HG03460 (cell line): ENCODE results near the gene KRTAP4-7.
"Not testable (repeated sequence)": the region's sequence is repeated elsewhere in the genome, so short reads cannot be mapped to it uniquely, and the experiment has no call there.

Source experiments
- ATAC-seq: cut with Tn5 transposase; IDR thresholded peaks from one replicate; pipeline ENCODE4 v1.9.1; 2021; ENCODE audit not compliant: unreplicated experiment

The KRTAP4-7 gene

DNA sequence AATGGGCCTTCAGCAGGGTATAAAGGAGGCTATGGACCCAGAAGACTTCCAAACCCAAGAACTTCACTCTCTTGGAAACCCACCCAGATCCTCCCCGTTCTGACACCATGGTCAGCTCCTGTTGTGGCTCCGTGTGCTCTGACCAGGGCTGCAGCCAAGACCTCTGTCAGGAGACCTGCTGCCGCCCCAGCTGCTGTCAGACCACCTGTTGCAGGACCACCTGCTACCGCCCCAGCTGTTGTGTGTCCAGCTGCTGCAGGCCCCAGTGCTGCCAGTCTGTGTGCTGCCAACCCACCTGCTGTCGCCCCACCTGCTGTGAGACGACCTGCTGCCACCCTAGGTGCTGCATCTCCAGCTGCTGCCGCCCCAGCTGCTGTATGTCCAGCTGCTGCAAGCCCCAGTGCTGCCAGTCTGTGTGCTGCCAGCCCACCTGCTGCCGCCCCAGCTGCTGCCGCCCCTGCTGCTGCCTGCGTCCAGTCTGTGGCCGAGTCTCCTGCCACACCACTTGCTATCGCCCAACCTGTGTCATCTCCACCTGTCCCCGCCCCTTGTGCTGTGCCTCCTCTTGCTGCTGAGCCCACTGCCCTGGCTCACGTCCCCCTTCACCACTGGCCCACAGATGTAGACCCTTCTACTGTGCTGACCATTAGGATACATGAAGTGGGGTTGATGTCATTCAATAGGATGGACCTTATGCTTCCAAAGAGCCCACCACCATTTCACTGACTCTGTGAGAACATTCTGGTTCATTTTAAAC, at the start of gene KRTAP4-7:
Gene KRTAP4-7, plus strand, starts transcription at position 51 of the 757 bp plus-strand sequence. Its CDS starts 57 bp downstream, at position 108.
- not testable (repeated sequence) for ATAC-seq

DNA sequence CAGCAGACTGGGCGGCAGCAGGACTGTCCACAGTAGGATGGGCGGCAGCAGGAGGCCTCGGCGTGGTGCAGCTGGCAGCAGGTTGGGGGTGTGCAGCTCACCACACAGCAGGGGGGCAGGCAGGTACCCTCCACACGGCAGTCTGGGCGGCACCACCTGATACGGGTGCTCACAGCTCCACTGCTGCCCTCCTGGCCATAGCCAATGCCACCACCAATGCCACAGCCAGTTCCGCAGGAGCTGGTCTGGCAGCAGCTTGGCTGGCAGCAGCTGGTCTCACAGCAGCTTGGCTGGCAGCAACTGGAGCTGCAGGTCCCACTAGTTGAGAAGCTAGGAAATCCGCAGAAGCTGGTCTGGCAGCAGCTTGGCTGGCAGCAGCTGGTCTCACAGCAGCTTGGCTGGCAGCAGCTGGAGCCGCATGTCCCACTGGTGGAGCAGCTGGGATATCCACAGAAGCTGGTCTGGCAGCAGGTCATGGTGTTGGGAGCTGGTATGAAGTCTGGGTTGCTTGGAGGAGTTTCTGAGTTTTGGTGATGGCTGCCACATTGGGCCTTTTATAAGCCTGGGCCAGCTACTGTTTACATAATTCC, 49.5 kb upstream of the KRTAP4-7 start, which contains the start of gene KRTAP1-3:
Gene KRTAP1-3, minus strand, starts transcription at position 529 of the 590 bp plus-strand sequence. Its CDS starts 53 bp downstream, at position 476.
- not testable (repeated sequence) for ATAC-seq

DNA sequence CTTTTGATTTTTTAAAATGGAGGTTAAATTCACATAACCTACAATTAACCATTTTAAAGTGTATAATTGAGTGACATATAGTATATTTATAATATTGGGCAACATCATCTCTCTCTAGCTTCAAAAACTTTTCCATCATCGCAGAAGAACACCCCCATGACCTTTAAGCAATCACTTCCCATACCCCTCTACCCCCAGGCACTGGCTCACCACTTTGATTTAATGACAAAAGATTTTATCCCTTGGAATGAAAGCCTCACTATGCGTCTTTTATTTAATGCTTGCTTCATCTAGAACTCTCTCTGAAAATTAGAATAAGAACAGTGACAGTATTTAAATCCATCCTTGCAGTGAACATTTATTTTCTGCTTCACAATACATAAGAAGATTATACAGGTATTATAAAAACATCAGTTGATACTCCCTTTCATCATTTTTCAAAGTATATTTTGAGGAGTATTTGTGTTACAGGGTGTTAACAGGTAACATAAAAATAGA, 46.0 kb upstream of the KRTAP4-7 start:
- no peak for ATAC-seq

DNA sequence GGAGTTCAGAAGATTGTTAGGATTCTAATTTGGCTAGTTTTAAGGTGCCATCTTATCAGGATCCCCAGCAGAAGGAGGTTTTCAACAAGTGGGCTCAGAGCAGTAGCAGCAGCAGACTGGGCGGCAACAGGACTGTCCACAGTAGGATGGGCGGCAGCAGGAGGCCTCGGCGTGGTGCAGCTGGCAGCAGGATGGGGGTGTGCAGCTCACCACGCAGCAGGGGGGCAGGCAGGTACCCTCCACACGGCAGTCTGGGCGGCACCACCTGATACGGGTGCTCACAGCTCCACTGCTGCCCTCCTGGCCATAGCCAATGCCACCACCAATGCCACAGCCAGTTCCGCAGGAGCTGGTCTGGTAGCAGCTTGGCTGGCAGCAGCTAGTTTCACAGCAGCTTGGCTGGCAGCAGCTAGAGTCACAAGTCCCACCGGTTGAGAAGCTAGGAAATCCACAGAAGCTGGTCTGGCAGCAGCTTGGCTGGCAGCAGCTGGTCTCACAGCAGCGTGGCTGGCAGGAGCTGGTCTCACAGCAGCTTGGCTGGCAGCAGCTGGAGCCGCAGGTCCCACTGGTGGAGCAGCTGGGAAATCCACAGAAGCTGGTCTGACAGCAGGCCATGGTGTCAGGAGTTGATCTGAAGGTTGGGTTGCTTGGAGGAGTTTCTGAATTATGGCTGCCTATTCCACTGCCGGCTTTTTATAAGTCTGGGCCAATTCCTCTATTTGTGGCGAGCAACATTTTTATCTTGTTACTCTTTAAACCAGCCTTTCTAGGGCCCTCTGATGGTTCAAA, 43.0 kb upstream of the KRTAP4-7 start, which contains the start of gene KRTAP1-1:
Gene KRTAP1-1, minus strand, starts transcription at position 668 of the 789 bp plus-strand sequence. Its CDS starts 53 bp downstream, at position 615.
- ATAC-seq: not testable (repeated sequence)

DNA sequence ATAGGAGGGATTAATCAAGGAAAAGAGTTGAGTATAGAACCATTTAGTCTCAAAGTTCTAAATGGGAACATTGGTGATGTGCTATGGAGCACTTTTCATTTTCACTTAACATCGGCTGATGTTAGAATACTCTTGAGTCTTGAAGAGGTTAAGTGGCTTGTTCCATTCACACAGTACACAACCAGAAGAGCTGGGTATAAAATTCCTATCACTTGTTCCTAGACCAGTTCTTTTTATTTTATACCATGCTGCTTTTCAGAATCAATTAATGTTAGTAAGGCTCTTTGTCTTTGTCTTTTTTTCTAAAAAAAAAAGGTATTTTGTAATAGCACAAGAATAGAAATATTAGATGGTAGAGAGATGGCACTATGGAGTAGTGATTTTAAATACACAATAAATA, 41.0 kb upstream of the KRTAP4-7 start:
- no peak for ATAC-seq

DNA sequence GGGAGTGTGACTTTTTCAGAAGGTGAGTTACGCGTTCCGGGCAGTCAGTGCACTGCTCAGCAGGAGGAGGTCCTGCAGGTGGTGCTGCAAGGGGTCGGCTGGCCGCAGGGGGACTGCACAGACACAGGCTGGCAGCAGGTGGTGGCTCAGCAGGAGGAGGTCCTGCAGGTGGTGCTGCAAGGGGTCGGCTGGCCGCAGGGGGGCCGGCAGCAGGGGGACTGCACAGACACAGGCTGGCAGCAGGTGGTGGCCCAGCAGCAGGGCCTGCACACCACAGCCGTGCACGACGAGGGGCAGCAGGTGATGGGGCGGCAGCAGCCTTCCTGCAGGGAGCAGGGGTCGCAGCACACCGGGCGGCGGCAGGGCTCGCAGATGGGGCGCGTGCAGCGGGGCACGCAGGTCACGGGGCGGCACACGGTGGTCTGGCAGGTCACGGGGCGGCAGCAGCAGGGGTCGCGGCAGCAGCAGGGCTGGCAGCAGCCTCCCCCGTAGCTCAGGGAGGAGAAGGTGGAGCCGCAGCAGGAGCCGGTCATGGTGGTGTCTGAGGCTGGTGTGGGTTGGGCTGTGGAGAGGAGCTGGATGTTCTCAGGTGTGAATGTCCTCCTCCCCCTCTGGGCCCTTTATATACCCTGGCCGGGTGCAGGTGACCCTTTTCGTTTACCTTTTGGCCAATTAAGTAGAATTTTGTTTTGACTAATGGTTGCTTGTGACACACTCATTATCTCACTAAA, 37.0 kb upstream of the KRTAP4-7 start, which contains the start of gene KRTAP2-1:
Gene KRTAP2-1, minus strand, starts transcription at position 582 of the 731 bp plus-strand sequence. Its CDS starts 49 bp downstream, at position 533.
- not testable (repeated sequence) for ATAC-seq

DNA sequence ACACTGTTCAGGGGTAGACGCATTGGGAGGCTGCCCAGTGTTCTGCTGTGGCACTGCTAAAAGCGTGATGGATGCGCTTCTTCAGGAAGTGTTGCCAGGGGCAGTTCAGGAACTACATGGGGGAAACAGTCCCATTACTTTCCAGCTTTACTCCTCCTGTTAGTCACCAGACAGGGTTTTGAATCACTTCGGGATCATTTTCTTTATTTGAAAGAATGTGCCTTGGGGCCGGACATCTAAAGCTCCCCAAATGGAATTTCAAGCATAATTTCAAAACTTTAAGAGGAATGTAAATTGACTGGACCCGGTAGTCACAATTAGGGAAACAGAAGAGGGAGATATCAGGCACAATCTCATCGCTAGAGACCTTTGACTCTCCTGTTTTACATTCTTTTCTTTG, 35.5 kb upstream of the KRTAP4-7 start:
- ATAC-seq: no peak

DNA sequence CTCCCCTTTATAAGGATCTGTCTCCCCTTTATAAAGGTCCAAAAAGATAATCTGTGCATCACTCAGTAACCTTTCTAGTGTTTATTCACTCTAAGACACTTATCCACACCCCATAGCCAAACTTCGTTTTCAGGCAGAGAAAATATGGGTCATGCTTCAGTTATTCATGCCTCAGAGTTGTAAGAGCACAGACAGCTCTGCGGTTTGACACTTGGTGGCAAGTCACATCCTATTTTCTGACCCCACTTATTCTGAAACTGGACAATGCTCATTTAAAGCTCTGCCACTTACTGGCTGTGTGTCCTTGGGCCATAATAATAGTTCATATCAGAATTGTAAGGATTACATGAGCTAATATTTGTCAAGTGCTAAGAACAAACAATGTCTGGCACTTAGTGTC, 34.8 kb upstream of the KRTAP4-7 start:
- ATAC-seq: no peak

DNA sequence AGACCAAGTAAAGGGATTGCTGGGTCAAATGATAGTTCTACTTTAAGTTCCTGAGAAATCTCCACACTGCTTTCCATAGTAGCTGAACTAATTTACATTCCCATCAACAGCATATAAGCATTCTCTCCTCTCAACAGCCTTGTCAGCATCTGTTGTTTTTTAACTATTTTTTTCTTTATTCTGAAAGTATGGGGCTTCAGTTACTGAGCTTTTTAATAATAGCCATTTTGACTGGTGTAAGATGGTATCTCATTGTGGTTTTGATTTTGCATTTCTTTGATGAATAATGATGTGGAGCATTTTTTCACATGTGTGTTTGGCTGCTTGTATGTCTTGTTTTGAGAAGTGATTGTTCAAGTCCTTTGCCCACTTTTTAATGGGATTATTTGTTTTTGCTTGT, 31.4 kb upstream of the KRTAP4-7 start:
- no peak for ATAC-seq

DNA sequence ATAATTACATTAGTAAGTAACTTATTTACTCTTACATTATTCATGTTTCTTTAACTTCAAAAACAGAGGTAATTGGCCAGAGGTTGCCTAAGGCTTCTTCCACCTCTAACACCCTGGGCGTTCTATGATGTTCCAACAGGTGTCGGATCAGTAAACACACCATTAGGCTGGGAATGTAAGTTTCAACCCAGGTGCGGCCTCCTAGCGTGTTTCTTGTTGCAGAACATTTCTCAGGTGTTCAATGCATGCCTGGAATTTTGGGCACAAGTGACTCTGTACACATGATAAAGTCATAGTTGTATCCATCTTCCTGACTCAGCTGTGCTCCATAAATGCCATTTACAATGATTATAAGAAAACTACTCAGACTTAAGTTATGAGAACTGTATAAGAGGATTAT, 29.9 kb upstream of the KRTAP4-7 start:
- no peak for ATAC-seq

DNA sequence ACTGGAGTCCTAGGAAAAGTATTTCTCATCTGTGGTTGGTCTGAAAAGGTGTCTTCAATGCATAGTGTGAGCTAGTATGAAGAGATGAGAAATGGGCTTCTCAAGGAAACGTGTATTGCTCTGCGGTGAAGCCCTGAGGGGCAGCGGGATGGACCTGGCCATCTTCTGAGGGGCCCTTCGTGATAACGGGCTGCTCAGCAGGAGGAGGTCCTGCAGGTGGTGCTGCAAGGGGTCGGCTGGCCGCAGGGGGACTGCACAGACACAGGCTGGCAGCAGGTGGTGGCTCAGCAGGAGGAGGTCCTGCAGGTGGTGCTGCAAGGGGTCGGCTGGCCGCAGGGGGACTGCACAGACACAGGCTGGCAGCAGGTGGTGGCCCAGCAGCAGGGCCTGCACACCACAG, 29.4 kb upstream of the KRTAP4-7 start:
- not testable (repeated sequence) for ATAC-seq

DNA sequence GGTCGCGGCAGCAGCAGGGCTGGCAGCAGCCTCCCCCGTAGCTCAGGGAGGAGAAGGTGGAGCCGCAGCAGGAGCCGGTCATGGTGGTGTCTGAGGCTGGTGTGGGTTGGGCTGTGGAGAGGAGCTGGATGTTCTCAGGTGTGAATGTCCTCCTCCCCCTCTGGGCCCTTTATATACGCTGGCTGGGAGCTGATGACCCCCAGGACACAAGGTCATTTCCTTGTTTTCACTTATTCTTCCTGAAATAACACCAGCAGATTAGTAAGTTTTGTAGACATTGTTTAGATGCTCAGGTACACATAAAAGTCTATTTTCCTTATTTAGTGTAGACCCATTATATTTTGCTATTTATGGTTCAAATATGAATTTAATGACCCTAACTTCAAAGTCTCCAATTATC, 28.8 kb upstream of the KRTAP4-7 start, which contains the start of gene KRTAP2-2:
Gene KRTAP2-2, minus strand, starts transcription at position 101 of the 400 bp plus-strand sequence. Its CDS starts 19 bp downstream, at position 82.
- ATAC-seq: not testable (repeated sequence)

DNA sequence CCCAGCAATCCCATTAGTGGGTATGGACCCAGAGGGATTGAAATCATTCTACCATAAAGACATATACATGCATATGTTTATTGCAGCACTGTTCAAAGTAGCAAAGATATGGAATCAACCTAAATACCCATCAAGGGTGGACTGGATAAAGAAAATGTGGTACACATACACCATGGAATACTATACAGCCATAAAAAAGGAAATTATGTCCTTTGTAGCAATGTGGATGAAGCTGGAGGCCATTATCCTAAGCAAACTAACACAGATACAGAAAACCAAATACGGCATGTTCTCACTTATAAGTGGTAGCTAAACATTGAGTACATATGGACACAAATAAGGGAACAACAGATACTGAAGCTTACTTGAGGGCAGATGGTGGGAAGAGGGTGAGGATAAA, 26.4 kb upstream of the KRTAP4-7 start:
- ATAC-seq: no peak

DNA sequence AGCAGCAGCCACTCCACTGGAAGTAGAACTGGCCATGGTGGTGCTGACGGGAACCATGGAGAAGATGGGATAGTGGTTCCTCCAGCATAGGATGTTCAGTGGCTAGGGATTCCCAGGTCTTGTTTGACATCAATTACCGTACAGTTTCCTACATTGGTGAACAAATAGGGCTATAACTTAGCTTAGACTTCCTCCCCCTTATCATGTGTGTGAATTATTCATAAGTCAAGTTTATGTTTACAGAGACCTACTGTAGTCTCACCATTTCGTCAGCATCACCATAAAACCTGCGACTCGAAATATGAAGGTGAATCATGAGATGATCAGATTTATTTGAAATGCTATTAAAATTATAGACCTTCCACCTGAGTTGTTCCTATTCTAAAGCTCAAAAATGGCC, 25.2 kb upstream of the KRTAP4-7 start:
- ATAC-seq: no peak

DNA sequence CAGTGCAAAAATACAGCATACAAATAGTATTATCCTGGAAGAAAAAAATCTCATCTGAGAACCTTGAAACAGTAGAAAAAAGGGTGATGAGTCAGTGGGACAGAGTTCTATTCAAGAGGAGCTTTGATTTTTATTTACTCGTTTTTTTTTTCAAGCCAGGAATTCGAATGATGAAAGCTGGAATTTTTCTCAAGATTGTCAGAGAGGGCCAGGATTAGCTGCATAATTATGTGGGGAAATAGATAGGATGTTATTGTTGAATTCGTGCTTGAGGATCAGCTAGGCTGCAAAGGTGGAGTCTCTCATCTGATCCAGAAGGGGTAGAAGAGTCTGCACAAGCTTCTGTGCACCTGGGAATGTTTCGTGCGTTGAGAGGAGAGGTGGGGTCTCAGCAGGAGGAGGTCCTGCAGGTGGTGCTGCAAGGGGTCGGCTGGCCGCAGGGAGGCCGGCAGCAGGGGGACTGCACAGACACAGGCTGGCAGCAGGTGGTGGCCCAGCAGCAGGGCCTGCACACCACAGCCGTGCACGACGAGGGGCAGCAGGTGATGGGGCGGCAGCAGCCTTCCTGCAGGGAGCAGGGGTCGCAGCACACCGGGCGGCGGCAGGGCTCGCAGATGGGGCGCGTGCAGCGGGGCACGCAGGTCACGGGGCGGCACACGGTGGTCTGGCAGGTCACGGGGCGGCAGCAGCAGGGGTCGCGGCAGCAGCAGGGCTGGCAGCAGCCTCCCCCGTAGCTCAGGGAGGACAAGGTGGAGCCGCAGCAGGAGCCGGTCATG, 24.5 kb upstream of the KRTAP4-7 start:
- ATAC-seq: not testable (repeated sequence)

DNA sequence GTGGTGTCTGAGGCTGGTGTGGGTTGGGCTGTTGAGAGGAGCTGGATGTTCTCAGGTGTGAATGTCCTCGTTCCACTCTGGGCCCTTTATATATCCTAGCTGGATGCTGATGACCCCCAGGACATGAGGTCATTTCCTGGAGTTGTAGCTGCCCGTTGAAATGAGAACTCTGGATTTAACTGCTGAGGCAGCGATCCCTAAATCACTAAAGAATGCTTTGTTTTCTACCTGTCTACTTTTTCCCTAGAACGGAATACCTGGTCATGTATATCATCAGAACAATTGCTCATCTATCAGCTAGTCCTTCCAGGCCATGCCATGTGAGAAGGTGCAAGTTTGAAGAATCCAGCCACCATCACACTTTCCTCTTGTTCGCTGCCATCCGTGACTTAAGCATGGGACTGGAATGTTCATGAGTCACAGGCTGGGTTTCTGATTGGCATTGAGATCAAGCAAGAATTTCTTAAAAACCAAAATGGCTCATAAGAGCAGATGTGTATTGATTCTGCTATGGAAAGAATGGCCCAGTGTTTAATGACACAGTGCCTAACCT, 23.8 kb upstream of the KRTAP4-7 start, which contains the start of gene KRTAP2-3:
Gene KRTAP2-3, minus strand, starts transcription at position 63 of the 553 bp plus-strand sequence. CDS start 64 bp downstream, outside the sequence.
- no peak for ATAC-seq

DNA sequence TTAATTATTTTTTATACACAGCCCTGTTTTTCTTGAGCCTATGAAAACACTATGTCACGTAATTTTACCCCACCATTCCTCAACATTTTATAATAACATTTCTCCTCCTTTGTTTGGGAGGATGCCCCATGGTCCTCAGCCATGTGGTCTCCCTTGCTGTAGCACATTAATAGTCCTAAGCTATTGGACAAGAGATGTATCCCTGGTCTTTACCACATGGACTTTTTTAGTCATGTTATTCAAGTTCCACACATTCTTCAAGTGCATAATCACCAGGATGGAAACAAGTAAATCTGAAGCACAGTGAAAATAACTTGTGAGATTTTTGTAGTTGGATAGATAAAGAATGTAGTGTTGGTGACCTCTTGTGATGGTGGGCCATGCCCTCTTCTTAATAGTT, 22.0 kb upstream of the KRTAP4-7 start:
- ATAC-seq: no peak

DNA sequence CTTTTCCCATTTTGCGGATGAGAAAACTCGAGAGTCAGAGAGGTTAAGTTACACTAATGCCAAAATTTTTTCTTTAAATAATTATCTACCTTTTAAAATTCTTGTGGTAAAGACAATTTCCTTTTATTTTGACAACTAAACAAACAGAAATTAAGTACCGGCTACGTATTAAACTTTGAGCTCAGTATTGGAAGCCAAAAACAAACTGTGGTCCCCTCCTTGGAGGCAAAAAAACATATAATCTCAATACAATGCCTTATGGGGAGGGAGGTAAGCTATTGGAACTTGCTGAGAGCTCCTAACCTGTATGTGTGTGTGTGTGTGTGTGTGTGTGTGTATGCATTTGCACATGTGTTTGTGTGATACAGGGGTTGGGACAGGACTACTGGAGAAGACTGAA, 20.5 kb upstream of the KRTAP4-7 start:
- no peak for ATAC-seq

DNA sequence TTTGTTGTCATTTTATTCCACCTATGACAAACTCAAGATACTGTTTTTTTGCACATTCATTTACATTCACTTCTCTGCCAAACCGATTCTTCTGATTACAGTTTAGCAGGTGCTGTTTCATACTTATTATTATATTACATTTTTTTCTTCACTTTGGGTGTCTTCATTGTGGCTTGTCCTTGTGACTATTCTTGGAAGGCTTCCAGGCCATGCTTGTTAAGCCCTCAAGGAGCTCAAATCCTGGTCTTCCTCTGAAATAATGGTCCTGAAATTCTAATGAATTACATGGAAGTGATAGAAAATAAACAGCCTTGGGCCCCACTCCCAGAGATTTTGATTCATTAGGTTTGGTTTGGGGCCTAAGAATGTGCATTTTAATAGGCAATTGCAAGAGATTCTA, 19.6 kb upstream of the KRTAP4-7 start:
- no peak for ATAC-seq
